Skeletal muscle cell (primary cell): ENCODE results near the gene LRRC75A.

Experiments used
- DNase-seq: peaks from one replicate; pipeline ENCODE4 v3.0.0-alpha.2; 2010; ENCODE audit warnings: low read depth
- H3K4me3 ChIP-seq: 2 replicates; pipeline ENCODE4 v1.5.1; 2011; ENCODE audit warnings: low read depth, mild to moderate bottlenecking, control low read depth, low read length, moderate library complexity

Gene LRRC75A

GRCh38 chr17:16438557-16439302, 53.3 kb downstream of the LRRC75A start:
- H3K4me3 ChIP-seq, result peak overlapping the region; percentile 92
- DNase-seq, result peak; percentile 99

- DNase-seq, result no peak
- H3K4me3 ChIP-seq, result peak overlapping the region; percentile 39
Measured at GRCh38 chr17:16438173-16438556, 53.8 kb downstream of the LRRC75A start.

GRCh38 chr17:16437083-16437482, 54.9 kb downstream of the LRRC75A start:
- no peak overlapping the region for H3K4me3 ChIP-seq
- no peak for DNase-seq

GRCh38 chr17:16435925-16436886, 55.8 kb downstream of the LRRC75A start:
- no peak for DNase-seq
- no peak overlapping the region for H3K4me3 ChIP-seq

- DNase-seq, result no peak
- no peak overlapping the region for H3K4me3 ChIP-seq
Measured at GRCh38 chr17:16434662-16435061, 57.3 kb downstream of the LRRC75A start.

- no peak for DNase-seq
- H3K4me3 ChIP-seq, result no peak overlapping the region
Measured at GRCh38 chr17:16433514-16433913, 58.5 kb downstream of the LRRC75A start.

GRCh38 chr17:16432017-16432416, 60.0 kb downstream of the LRRC75A start:
- no peak overlapping the region for H3K4me3 ChIP-seq
- DNase-seq, result no peak

GRCh38 chr17:16430650-16431049, 61.3 kb downstream of the LRRC75A start:
- H3K4me3 ChIP-seq, result no peak overlapping the region
- DNase-seq, result no peak

GRCh38 chr17:16429083-16429482, 62.9 kb downstream of the LRRC75A start:
- H3K4me3 ChIP-seq, result no peak overlapping the region
- DNase-seq, result no peak

GRCh38 chr17:16428098-16428882, 63.7 kb downstream of the LRRC75A start:
- no peak for DNase-seq
- no peak overlapping the region for H3K4me3 ChIP-seq

GRCh38 chr17:16427020-16427419, 65.0 kb downstream of the LRRC75A start:
- H3K4me3 ChIP-seq, result no peak overlapping the region
- DNase-seq, result no peak

GRCh38 chr17:16425698-16426659, 66.0 kb downstream of the LRRC75A start:
- DNase-seq, result no peak
- H3K4me3 ChIP-seq, result no peak overlapping the region

- no peak for DNase-seq
- no peak overlapping the region for H3K4me3 ChIP-seq
Measured at GRCh38 chr17:16425202-16425601, 66.8 kb downstream of the LRRC75A start.

- H3K4me3 ChIP-seq, result no peak overlapping the region
- DNase-seq, result no peak
Measured at GRCh38 chr17:16423226-16423872, 68.6 kb downstream of the LRRC75A start.

GRCh38 chr17:16422416-16422815, 69.6 kb downstream of the LRRC75A start:
- DNase-seq, result no peak

GRCh38 chr17:16419929-16420271, 72.1 kb downstream of the LRRC75A start:
- no peak overlapping the region for H3K4me3 ChIP-seq
- DNase-seq, result no peak

More at GRCh38 chr17:16422416-16422815, 69.6 kb downstream of the LRRC75A start:
- no peak overlapping the region for H3K4me3 ChIP-seq

GRCh38 chr17:16419074-16419928, 72.7 kb downstream of the LRRC75A start:
- H3K4me3 ChIP-seq, result no peak overlapping the region
- peak; percentile 57 for DNase-seq
